Neural cell (in vitro differentiated cells): Measurements from ENCODE around the gene IPO13.

Experiments
- CTCF ChIP-seq: fragments of 450-650 bp; IDR thresholded peaks from 2 replicates; pipeline ENCODE4 v1.5.1; 2014; ENCODE audit warnings: antibody characterized with exemption, mild to moderate bottlenecking, moderate library complexity; ENCODE audit not compliant: poor library complexity, severe bottlenecking
- MXI1 ChIP-seq: fragments of 450-650 bp; conservative IDR thresholded peaks from 2 replicates; pipeline ENCODE4 v1.6.1; 2014; ENCODE audit warnings: antibody characterized with exemption, mild to moderate bottlenecking; ENCODE audit not compliant: poor library complexity, severe bottlenecking
- POLR2AphosphoS5 ChIP-seq: IDR thresholded peaks from 2 replicates; pipeline ENCODE4 v1.6.1; 2012

GRCh38 chr1:43982808-43983207 lies 36.1 kb downstream of the IPO13 start:
- TF ChIP-seq MXI1 (no peak), POLR2AphosphoS5 (no peak), CTCF (no peak)
